Renal pelvis (tissue), 4 donors: ENCODE data around the gene KIRREL1. TPM values are rescaled to one million over a fixed set of nuclear protein-coding genes. Genes with fewer than 3 reads are reported as not detected.

Source experiments
- DNase-seq: peaks from one replicate; pipeline ENCODE4 v3.0.0-alpha.2; 2013
- polyA plus RNA-seq, 3 donors: library from polyadenylated mRNA; unstranded; fragments of 120-200 nt; gene quantifications; one replicate each; pipeline ENCODE4 v1.2.1, GENCODE V29; 2013; ENCODE audit not compliant: insufficient read length in 3 of 3

Gene KIRREL1
- polyA plus RNA-seq, 3 donors: 185 to 203 (median 200) TPM

- no peak for DNase-seq
Measured at GRCh38 chr1:158100498-158100897, 107.1 kb downstream of the KIRREL1 start.

DNA sequence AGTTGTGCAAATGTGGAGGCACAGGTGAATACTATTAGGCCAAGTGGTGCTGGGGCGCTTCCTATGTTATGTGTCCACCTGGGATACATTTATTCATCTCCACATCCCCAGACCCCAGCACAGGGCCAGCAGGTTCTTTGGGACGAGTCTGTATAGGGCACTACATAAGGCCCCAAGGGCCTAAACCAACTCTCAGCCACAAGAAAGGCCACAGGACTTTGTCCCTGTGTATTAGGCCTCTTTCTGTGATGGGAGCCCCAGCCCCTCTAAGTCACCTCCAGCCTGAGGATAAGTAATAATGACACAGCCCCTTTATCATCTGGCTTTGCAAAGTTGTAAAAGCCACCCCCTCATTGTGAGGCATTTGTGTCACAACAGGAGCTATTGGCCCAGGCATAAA lies 108.0 kb downstream of the KIRREL1 start:
- DNase-seq: no peak

DNA sequence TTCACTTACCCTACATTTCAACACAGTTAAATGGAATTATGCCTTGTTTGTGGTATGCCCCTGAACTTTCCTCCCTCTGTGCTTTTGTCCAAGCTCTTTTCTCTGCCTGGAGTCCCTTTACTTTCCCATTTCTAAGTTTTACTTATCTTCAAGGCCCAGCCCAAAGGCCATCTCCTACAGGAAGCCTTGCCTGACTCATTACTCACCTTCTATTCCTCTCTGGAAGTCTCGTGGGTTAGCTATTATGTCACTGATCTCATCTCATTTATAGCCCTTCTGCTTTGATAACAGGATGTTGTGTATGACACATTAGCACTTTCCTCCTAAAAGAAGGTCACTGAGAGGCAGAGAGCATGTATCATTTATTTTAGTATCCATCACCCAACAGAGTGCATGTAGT lies 108.5 kb downstream of the KIRREL1 start:
- no peak for DNase-seq

DNA sequence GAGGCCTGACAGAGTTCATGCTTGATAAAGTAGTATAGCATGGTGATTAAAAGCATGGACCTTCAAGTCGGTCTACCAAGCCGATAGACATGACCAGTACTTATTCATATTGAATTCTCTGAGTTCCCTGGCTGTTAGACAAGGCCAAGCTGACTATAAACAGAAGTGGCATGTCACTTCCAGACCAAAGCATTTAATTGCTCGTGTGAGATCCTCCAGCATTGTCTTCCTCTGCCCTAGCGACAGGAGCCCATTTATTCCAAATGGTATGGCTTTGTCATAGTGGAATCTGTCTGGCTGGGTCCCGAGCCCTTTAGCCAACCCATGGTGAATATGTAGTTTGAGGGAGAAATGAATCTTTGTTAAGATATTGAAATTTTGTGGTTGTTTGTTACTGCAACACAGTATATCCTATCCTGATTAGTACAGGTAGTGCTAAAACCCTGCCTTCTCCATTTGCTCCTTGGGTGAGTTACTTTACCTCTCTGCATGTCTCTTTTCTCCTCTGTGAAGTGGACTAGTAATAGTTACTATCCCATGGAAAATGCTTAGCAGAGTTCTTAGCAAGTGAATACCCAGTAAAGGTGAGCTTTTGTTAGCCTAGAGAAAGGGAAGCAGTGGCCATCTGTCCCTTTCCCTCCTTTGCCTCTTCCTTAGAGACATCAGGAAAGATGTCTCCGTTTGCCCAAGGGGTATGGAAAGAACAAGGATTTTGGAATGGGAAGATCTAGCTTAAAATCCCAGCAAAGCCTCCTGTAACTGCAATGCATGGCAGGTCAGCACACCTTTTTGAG lies 109.6 kb downstream of the KIRREL1 start:
- no peak for DNase-seq

GRCh38 chr1:158103861-158104522 lies 110.5 kb downstream of the KIRREL1 start:
- DNase-seq: no peak

GRCh38 chr1:158104891-158105290 lies 111.4 kb downstream of the KIRREL1 start:
- no peak for DNase-seq

- DNase-seq: no peak
Measured at GRCh38 chr1:158105352-158106095, 112.1 kb downstream of the KIRREL1 start.

DNA sequence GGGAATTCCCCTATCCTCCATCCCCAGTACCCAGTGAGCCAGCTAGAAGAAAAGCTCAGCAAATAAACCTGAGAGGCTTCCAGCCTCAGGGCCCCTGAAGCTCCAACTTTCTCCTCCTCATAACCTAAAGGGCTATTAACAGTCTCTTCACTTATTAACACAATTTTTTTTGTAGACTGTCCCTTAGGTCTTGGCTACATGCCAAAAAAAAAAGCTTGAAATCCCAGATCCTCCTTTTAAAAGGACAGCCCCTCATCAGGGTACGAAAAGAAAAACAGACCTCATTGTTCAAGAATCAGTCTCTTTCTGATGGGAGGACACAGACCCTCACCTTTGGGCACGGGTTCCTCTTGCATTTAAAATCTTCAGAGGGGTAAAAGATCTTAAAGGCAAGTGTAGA lies 114.5 kb downstream of the KIRREL1 start:
- DNase-seq: no peak

- DNase-seq: no peak
Measured at GRCh38 chr1:158112994-158113758, 119.7 kb downstream of the KIRREL1 start.

DNA sequence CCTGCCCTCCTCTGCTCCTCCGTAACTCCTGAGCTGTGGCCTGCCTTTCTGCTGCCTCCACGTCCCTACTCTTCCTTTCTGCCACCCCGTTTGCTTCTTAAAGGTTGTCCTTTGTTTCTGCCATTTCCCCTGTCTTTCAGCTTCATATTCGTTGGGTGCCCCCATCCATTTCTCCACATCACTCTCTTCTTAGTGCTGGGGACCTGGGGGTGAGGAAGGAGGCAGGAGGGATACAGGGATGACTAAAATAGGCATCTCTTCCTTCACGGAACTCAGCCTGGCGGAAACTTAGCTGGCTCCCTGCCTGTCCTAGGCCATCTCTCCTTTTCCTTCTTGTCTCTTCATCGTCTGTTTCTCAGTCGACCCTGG lies 120.3 kb downstream of the KIRREL1 start:
- DNase-seq: no peak

GRCh38 chr1:158115126-158115525 lies 121.7 kb downstream of the KIRREL1 start:
- no peak for DNase-seq

GRCh38 chr1:158116311-158117167 lies 123.1 kb downstream of the KIRREL1 start:
- DNase-seq: no peak

GRCh38 chr1:158117854-158118704 lies 124.6 kb downstream of the KIRREL1 start:
- DNase-seq: no peak

GRCh38 chr1:158118713-158119402 lies 125.4 kb downstream of the KIRREL1 start:
- no peak for DNase-seq

- DNase-seq: no peak
Measured at GRCh38 chr1:158119976-158120653, 126.7 kb downstream of the KIRREL1 start.

- peak; percentile 71 for DNase-seq
Measured at GRCh38 chr1:158121604-158122254, 128.3 kb downstream of the KIRREL1 start.

DNA sequence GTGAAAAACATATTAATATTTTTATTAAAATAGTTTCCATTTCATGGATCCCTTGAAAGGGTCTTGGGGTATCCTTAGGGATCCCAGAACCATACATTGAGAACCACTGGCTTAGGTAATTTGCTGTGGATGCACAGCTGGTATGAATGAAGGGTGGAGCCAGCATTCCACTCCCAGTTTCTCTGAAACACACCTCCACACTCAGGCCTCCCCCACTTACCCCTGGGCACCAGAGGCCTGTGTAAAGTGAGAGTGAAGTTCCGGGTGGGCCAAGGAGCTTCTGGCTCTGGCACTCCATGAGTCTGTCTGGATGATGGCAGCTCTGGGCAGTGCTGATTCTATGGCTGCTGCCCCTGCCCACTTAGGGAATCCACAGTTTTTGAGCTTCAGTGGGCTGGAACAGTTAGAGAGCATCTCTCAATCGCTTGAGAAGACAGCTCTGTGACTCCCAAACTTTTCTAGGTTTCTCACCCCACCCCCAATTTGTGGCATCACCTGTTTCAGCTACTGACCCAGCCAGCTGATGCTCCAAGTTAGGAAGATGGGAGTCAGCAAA lies 129.5 kb downstream of the KIRREL1 start:
- DNase-seq: no peak

DNA sequence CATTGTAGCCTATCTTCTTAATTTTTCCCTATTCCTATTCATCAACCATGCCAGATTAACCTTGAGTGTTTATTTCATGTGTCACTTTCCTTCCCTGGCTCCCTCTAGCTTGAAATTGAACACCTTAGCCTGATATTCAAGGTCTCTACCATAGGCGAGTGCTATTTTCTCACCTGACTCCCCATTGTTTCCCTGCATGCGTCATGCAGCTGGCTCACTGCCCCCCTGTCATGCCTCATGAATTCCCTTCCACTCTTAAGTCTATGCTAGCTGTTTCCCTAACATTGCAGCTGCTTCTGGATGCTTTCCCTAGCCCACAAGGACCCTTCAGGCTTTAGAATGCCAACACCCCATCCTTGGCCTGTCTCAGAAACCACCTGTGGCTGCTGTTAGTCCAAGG lies 130.6 kb downstream of the KIRREL1 start:
- DNase-seq: peak; percentile 80
